Measurements from ENCODE around the gene MICAL3.

Gene MICAL3

DNA sequence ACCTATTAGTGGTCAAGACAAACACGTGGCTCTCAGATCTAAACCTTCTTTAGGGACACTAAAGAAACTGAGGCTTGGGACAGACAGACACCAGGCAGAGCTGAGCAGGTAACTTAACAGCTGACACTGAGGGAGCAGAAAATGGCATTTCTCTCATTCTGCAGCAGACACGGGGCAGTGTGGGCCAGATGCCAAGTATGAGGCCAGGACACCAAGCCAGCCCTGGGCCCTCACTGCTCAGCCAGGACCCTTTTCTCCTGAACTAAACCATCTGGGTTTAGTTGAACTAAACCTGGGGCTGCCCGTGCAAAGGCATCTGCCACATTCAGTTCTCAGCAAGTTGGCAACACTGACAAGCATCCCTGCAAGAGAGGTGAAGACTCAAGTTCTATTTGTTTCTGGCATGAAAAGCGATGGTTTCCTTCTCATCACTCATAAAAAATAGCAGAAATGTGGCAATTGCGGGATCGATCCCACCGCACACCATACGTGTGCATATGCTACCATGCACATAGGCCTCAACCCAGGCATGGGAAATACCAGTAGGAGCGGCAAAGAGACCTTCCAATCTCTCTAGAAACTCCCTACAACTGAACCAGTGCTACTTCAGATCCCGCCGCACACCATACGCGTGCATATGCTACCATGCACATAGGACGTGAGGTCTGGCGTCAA is 150.0 kb downstream of the MICAL3 start:
- in situ Hi-C loops (cut with HindIII; ENCODE audit: low sequenced_read_pairs) = no loop called here

DNA sequence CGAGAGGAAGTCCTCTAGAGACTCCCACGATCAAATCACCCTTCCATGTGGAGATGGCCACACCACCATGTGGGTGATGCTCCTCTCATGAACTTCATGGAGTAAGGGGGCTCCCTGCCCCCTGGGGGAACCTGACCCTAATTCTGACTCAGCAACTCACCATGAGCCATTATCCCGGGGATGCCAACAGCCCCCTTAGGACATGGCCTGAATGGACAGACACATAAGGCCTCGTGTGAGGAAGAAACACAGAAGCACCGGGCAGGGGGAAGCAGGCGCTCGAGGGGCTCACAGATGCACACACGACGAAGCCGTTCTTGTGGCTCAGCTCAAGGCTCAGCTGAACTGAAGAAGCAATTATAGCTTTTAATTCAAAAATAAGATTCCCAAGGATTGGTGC is 150.6 kb downstream of the MICAL3 start:
- in situ Hi-C loops (cut with HindIII; ENCODE audit: low sequenced_read_pairs) = no loop called here

DNA sequence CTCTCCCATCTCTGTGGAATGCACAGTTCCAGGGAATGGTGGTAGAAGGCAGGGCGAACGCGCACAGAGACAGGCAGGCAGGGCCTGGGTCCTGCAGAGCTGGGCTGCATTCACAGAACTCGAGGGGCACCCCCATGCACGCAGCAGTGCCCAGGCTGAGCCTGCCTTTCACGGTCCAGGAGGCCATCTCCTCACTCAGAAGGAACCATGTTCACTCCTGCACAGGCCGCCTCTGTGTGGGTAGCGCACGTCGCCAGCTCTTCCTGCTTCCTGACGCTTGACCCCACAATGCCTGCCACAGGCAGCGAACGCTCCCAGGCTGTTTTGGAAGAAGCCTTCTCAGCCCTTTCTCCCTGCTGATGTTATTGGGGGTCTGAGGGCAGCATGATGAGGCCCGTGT is 151.2 kb downstream of the MICAL3 start:
- in situ Hi-C loops (cut with HindIII; ENCODE audit: low sequenced_read_pairs) = no loop called here

DNA sequence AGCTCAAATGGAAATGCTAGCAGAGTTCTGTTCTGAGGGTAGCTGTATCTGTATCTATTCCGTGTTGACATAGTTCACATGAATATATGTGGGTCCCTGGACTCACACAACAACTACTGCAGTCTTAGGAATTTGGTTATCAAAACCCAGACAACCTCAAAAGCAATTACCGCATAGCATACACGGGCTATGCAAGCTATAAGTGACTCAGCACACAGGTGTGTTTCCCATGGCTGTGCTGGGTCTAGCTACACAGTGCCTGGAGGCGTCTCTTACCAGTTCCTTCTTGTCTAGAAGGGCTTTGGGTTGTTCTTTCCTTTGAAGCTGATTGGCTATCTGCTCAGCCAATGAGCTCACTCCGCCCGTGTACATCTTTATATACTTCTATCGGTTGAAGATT is 151.9 kb downstream of the MICAL3 start:
- in situ Hi-C loops (cut with HindIII; ENCODE audit: low sequenced_read_pairs) = no loop called here

DNA sequence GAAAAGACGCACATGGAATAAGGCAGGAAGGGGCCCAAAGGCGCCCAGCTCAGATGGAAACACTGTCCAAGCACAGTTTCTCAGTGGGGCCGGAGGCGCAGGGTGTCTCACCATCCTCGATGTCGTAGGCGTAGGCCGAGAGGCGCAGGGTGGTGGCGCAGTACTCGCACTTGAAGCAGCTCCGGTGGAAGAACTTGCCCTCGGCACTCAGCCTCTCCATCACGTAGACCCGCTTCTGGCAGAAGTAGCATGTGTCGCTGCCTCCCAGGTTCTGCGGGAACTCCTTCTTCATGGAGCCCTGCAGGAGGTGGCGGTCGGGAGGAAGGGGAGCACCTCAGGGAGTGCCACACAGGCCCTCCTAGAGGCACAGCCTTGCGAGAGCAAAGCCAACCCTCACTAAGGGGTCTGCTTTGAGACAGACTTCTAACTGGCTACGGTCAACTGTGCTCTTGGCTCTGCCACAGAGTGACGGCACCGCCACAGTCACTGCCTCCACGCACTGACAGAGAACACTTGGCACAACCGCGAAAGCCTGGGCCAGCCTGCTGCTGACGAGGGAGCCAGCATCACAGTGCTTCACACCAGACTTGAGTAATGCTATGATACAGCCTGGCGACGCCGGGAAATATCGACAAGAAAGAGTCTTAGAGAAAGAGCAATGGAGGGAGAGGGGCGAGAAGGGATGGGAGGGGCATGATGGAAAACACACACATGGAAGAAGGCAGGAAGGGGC is 152.5 kb downstream of the MICAL3 start:
- in situ Hi-C loops (cut with HindIII; ENCODE audit: low sequenced_read_pairs) = no loop called here

DNA sequence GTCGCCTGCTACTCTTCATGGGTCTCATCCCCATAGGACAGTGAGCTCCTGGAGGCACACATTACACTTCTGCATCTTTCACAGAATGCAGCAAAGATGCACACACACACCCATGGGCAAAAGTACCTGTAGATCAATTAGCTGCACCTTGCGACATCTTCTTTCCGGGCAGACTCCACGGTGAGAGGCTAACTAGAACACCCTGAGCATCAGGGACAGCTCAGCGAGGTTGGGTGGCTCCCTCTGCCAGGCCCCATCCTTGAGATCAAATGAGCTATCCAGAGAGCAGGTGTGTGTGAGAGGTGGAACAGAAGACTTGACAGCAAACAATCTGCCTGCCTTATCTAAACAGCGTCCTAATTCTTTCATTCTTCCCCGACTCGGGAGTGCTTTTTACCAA is 154.0 kb downstream of the MICAL3 start:
- in situ Hi-C loops (cut with HindIII; ENCODE audit: low sequenced_read_pairs) = no loop called here

DNA sequence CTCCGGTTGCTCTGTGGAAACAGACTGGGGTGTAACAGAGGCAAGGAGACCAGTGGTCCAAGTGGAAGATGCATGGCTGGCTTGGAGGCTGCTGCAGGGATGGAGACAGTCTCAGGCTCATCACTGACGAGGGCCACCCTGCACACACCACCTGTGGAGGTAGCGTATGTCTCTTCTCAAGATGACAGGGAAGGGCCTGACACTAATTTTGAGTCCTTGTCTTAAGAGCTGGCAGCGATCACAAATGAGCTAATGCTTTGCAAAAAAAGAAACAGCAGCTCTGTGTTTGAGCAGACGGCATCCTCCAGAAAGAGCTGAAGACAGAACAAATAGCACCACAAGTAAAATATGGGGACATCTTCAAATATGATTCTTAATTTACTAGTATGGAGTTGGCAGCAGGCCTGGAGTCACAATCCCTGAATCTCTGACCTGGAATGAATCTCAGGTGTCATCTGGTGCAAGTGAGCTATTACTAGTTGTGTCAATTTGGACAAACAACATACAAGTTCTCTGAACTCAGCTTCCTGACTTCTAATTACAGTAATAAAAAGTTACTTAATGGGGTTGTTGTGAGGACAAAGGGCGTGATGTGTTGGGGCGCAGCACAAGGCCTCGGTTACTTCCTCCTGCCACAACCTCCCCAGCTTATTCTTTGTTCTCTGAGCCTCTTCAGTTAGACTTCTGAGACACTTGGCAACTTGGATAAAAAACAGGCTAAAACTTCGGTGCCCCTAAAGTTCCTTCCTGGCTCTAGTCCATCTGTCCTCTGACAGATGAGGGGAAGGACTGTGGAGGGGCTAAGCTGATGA is 154.9 kb downstream of the MICAL3 start:
- in situ Hi-C loops (cut with HindIII; ENCODE audit: low sequenced_read_pairs) = no loop called here

DNA sequence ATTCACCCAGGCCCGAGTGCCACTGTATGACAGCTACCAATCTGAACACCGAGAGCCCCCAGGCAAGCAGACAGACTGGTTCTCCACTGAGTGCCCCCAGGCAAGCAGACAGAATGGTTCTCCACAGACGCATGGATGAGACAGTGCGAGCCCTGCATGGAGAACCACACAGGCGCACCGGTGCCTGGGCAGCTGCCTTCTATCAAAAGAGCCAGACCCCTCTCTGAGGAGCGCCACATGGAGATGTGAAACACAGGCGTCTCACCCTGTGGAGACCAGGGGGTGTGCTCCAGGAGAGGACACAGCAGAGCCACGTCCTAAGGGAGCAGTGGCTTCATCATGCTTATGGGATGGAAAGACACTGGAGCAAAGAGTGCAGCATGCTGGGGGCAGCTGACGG is 155.6 kb downstream of the MICAL3 start:
- in situ Hi-C loops (cut with HindIII; ENCODE audit: low sequenced_read_pairs) = no loop called here

DNA sequence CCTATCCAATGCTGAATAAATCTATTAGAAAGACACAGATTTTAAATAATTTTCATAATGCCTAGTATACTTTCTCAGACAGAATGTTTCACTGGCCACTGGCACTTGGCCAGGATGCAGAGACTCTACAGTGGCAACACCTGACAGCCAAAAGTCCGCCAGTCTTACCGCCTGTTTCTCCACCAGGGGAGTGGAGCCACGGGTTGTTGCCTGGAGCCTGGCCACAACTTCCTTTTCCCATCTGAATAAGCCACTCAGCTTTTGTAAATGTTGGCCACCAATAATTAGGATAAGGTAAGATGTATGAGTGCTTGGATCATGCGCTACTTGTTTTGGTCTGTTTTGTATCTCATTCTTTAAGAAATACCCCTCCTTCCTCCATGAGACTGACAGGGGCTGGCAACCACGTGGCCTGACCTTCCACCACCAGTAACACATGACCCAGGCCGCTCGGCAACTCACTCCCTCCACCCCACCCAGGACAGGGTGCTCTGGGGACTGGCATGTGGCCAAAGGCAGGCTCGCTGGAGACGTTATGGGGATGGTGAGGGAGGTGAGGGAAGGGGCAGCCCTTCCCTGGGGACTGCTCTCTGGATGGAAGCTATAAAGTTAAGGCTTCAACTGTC is 157.1 kb downstream of the MICAL3 start:
- in situ Hi-C loops (cut with HindIII; ENCODE audit: low sequenced_read_pairs) = no loop called here

DNA sequence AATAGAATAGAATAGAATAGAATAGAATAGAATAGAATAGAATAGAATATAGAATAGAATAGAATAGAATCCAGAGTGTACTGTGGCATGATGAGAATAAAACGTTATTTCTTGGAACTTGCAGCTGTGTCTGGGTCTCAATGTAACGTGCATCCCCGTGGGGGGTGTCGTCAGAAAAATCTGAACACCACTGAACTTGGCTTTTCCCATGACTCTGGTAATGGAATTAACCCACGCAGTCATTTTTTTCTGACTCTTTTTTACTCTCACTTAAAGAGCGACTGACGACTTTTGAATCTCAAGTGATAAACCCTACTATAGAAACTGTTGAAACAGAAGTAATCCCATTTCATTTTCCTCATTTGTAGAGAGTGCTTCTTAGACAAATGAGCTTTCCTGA is 157.7 kb downstream of the MICAL3 start:
- in situ Hi-C loops (cut with HindIII; ENCODE audit: low sequenced_read_pairs) = no loop called here

DNA sequence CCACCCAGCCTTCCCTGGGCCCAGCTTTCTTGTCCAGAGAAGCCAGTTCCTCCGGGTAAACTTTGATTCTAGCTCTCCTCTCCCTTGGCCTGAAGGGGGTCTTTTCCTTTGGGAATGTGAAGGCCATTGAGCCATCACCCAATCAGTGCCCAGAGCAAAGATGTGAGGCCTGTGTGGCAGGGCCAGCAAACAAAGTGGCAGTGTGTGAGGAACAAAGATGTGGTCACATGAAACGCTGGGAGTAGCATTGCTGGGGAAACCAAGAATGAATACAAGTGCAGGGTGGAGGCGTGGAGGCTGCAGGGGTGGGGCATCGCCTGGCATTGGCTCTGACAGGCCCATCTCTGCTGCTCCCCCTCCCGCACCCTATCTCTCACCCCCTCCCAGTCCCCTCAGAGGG is 158.2 kb downstream of the MICAL3 start:
- in situ Hi-C loops (cut with HindIII; ENCODE audit: low sequenced_read_pairs) = no loop called here

DNA sequence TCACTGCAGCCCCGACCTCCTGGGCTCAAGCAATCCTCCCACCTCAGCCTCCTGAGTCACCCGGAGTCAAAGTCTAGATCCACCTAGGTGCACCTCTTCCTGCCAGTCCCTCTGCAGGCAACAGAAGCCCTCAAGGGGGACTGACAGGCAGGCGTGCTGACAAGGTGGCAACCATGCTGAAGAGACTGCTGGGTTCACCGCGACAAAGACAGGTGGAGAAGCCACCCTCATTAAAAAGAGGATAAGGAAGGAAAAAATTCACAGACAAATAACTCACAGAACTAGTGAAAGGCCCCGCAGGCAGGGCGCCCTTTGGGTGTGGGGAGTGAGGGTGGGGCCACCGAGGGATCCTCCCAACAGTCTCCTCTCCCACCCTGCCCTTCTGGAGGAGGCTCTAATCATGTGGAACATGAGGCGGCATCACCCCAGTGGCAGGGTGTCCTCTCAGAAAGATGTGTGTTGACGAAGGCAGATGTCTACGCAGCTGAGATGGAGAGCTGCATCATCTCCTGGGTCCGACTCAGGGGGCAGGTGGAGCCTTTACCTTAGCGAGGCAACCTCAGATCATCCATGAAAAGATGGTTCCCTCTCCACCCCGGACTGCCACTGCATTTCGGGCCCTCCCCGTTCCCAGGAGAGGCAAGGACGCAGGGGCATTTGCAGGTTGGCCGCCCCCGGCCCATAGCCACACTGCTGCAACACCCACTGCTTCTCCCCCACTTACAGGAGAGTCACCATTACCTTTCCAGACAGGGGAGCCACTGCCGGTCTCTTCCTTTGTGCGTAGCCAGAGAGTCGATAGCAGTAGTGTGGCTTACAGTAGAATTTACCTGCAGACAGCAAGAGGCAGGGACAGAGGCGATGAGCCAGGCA is 158.9 kb downstream of the MICAL3 start:
- in situ Hi-C loops (cut with HindIII; ENCODE audit: low sequenced_read_pairs) = no loop called here

DNA sequence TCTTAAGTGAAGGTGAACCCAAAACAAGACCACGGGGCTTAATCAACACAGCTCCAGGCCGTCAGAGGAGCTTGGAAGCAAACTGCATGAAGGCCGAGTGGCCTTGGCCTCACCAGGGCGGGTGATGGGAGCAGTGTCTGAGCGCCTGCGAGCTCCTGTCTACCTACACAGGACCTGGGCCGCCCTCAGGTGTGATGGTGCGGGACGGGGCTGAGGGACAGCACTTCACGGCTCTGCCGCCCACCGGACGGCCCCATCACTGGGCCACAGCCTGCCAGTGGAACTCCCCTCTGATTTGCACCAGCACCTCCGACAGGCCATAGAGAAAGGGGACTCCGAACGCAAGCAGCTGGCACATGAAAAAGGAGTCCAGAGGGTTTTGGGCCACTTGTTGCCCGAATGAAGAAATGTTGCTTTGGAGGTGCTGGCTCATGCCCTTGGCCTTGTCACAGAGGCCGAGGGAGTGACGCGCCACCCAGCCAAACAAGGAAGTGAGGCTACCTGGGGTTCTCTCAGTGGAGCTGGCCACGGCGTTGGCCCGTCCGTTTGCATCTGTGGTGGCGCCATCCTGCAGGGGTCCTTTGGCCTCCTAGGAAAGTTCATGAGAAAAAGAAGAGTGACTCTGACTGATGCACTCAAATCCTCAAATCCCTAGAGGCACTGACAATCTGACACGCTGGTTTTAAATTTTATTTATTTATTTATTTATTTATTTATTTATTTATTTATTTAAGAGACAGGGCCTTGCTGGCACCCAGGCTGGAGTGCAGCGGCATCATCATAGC is 159.8 kb downstream of the MICAL3 start:
- in situ Hi-C loops (cut with HindIII; ENCODE audit: low sequenced_read_pairs) = loop anchor here (5.0 kb wide), 1 partner anchor 82 kb away; no protein-coding TSS in a partner anchor

DNA sequence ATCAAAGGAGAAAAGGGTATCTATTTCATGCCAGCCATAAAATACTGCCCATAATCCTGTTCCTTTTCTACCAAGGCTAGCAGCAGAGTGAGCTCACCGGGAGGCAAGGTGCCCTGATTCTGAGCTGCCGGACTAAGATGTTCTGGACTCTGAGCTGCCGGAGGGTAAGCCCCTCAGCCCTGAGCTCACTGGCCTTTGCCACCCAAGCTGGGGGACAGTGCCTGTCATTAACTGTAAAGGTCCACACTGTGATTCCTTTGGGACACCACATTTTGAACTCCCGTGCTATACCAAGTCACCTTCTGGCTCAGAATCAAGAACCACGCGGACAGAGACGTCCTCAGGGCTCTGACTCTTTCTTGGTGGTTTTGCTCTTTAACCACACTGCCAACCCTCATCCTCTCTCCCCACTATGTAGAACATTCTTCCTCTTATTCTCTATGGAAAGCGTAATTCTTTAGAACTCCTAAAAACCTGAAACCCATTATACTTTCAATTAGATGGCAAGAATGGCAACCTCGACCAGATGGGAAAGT is 161.6 kb downstream of the MICAL3 start:
- in situ Hi-C loops (cut with HindIII; ENCODE audit: low sequenced_read_pairs) = loop anchor here (5.0 kb wide), 1 partner anchor 80 kb away; no protein-coding TSS in a partner anchor

DNA sequence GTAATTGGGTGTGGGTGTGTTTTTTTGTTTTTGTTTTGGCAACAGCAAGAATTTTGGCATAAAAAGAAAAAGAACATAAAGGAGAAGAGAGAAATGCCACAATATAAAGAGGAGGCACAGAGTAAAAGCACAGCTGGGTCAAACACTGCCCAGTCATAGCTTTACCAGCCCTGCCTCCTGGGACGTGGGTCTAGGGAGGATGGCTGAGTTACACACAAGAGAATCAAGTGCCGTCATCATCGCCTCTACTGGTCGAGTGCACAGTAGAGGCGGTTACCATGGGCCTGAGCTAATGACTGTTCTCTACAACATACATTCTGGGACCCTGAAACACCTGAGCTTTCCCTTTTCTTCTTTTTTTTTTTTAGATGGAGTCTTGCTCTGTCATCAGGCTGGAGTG is 162.5 kb downstream of the MICAL3 start:
- in situ Hi-C loops (cut with HindIII; ENCODE audit: low sequenced_read_pairs) = loop anchor here (5.0 kb wide), 1 partner anchor 80 kb away; no protein-coding TSS in a partner anchor

DNA sequence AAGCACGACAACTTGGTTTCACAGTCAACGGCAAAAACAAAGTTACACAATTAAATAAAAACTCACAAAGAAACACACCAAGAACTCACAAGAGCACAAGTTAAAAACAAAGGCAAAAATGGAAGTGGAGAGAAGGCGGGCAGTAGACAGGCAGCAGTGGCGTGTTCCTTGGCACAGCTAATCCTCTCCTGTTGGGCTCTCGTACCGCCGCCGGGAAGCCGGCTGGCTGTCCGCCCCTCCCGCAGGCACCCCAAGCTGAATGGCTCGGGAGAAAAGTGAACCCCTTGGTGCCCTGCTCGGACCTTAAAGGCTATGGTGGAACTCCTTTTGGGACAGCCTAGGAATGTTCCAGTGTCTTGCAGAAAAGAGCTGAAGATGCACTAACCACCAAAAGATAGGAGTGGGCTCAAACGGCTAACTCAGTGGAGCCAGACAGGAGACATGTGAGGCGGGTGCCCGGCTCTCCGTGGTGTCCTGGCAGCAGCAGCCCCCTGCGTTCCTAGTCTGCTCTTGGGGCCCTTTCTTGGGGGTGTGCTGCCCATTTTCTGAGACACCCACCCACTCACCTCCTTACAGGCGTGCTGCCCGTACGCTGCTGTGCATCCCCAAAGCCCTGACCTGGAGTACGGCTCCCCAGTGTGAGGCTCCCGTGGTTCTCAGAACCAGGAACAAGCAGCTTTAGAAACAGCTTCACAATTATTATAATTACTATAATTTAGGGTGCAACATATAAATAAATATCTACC is 164.0 kb downstream of the MICAL3 start:
- in situ Hi-C loops (cut with HindIII; ENCODE audit: low sequenced_read_pairs) = loop anchor here (5.0 kb wide), 1 partner anchor 78 kb away; no protein-coding TSS in a partner anchor

DNA sequence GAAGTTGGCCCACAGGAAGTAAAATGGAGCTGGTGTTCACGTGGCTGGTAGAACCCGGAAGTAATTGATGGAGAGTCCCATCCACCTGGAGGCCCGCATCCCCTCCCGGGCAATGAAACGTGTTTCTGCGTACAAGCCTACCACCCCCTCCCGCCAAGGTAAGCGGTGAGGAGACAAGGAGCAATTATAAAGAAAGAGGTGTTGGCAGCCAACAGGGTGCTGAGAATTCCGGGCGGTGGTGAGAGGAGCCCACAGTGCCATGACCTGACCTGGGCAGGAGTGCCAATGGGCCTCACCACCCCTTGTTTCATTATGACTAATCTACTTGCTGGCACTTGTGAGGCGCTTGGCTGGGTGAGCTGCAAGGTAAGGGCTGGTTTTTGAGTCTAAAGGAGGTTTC is 166.3 kb downstream of the MICAL3 start:
- in situ Hi-C loops (cut with HindIII; ENCODE audit: low sequenced_read_pairs) = no loop called here

DNA sequence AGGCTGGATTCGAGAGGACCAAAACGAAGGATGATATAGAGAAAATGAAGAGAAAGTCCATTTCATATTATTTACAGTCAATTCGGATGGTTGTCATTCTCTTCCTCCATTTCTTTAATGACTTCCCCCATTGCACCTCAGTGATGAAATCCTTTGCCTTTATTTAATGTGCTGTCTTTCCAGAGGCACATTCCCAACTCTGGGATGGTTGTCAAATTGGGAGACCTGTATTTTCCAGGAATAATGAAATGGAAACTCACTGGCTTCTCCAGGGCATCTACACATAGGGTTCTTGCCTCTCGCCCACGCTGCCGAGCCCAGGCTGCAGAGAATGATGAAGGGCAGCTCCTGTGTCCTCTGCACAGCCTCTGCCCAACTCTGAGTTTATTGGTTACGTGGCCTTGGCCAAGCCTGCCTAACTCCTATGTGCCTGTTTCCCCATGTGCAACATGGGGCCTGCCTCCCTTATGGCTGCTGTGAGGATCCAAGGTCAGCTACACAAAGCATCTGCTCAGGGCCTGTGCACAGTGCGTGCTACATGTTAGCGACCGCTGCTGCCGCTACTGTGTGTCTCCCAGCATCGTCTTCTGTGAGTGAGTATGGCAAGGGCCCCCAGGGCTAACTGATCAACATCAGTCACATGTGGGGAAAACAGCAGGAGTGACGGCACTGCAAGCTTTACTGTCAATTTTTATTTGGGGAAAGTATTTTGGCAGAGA is 168.6 kb downstream of the MICAL3 start:
- in situ Hi-C loops (cut with HindIII; ENCODE audit: low sequenced_read_pairs) = no loop called here
